Stimulated activated CD4-positive, alpha-beta T cell treated with anti-CD3 and anti-CD28 coated beads, TNF-alpha, amount 100 ng/mL, for 48 hours (primary cell): ENCODE measurements around the gene SLC22A23.
"Not testable (repeated sequence)": the region's sequence is repeated elsewhere in the genome, so short reads cannot be mapped to it uniquely, and the experiment has no call there.

Source experiments
- DNase-seq, 3 donors: peaks; one replicate each; pipeline ENCODE4 v3.0.0-alpha.2; 2020; ENCODE audit warnings: low read depth in 3 of 3

Gene SLC22A23

DNA sequence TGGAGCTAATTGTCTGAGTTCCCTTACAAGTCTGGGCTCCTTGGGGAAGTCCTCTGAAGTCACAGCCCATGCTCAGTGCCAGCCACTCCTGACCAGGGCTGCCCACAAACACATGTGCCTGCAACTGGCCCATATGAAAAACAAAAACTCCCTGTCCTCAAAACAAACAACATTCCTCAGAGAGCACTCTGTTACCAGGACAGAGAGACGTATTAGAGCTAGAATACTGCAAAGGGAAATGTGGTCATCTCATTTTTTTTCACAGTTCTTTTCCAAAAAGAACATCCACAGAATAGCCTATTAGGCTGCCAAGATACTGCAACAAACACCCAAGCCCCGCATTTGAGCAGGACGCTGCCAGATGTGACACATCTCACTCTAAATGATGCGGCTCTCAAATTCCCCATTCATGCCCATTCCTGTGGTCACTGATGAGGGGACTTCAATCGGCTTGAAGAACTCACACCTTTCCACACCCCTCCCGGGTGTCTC lies 71.1 kb downstream of the SLC22A23 start:
- no peak for DNase-seq

DNA sequence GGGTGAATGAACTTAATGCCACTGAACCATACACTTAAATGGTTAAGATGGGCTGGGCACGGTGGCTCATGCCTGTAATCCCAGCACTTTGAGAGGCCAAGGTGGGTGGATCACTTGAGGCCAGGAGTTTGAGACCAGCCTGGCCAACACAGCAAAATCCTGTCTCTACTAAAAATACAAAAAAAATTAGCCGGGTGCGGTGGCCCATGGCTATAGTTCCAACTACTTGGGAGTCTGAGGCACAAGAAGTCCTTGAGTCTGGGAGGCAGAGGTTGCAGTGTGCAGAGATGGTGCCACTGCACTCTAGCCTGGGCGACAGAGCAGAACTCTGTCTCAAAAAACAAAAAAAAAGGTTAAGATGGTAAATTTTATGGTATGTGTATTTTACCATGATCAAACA lies 71.7 kb downstream of the SLC22A23 start:
- not testable (repeated sequence) for DNase-seq

- no peak for DNase-seq
Observed at GRCh38 chr6:3384241-3385143, 72.4 kb downstream of the SLC22A23 start.

DNA sequence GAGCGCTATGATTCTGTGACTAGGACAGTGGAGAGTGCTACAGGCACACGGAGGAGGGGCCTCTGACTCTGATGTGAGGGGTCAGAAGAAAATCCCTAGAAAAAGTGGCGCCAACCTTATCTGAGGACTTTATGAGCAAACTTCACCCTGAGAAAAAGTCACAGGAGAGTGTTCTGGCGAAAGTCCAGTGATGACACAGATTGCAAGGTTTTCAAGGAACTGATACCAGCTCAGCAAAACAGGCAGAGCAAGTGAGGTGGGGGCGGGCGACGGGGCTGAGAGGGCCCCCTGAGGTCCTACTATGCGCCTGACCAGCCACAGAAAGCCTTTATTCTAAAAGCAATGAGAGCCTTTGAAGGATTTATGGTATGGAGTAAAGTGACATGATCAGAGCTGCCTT lies 73.3 kb downstream of the SLC22A23 start:
- no peak for DNase-seq

- DNase-seq: no peak
Observed at GRCh38 chr6:3382326-3383279, 74.2 kb downstream of the SLC22A23 start.

- no peak for DNase-seq
Observed at GRCh38 chr6:3381233-3381921, 75.5 kb downstream of the SLC22A23 start.

- DNase-seq: no peak
Observed at GRCh38 chr6:3380344-3381232, 76.3 kb downstream of the SLC22A23 start.

- no peak for DNase-seq
Observed at GRCh38 chr6:3379482-3380060, 77.3 kb downstream of the SLC22A23 start.

- DNase-seq: not testable (repeated sequence)
Observed at GRCh38 chr6:3378808-3379207, 78.0 kb downstream of the SLC22A23 start.

DNA sequence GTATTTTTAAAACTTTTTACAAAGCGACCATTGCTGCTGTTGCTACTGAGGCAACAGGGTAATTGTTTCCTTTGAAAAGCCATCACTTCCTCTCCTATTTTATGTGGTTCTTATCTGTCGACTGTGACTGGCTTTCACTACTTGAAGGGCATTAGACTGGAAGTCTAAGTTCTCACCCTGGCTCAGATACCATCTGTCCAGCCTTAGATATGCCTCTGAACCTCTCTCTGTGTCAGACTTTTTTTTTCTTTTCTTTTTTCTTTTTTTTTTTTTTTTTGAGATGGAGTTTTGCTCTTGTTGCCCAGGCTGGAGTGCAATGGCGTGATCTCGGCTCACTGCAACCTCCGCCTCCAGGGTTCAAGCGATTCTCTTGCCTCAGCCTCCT lies 78.5 kb downstream of the SLC22A23 start:
- not testable (repeated sequence) for DNase-seq

DNA sequence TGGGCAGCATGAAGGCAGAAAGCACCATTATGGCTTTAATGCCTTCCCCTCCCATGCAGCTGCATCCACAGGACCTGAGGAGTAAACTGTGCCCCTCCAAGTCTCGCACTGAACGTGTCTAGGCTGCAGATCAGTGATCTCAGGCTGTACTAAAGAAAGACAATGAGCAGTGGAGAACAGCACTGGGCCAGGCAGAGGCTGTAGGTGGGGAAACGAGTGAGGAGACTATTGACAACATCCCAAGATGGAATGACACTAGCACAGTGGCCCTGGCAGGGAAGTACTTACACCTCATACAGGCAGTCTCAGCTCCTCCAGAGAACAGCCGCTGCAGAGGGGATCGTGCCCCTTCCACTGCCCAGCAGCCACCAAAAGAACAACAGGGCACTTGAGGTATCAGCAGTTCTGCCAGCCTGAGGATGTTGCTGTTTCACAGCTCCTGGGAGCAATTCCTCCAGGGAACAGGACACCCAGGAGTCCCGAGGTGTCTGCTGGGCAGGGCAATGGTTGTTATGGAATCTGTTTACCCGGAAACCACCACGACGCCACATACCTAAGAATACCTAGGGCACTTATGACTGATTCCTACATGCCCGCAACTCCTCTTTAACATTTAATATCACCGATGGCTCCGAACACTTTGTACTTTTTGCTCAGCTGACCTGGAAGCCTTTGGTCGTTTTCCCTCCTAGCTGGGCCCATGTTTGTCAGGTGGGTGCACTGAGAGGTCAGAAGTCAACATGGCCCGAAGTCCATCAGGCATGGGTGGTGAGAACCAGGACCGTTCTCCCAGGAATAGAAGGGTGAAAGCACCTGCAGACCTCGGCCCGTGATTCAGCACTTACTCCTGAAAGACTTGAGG lies 79.1 kb downstream of the SLC22A23 start:
- DNase-seq: no peak

DNA sequence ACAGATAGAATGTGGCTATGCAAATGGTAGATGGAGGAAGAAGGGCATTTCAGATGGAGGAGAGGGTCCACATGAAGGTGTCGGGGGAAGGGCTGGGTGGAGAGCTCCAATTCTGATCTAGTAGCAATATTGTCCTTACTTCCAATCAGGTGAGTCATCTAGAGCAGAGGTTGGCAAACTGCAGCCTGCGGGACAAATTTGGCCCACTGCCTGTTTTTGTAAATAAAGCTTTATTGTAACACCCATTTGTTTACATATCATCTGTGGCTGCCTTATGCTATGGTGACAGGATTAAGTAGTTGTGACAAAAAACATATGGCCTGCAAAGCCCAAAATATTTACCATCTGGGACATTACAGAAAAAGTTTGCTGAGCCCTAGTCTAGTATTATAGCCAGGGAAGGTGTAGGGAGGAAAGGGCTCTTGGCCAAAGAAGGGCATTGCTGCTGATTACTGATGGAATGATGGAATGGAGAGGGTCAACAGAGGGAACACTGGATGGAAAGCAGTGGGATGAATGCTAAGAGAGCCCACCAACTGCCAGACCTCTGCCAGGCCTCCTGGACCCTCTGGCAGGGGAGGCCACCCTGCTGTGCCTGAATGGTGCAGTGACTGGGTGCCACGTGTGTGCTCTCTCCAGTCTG lies 79.8 kb downstream of the SLC22A23 start:
- no peak for DNase-seq

GRCh38 chr6:3376064-3376463 lies 80.8 kb downstream of the SLC22A23 start:
- DNase-seq: no peak

GRCh38 chr6:3373597-3374203 lies 83.2 kb downstream of the SLC22A23 start:
- DNase-seq: no peak

GRCh38 chr6:3372912-3373554 lies 83.8 kb downstream of the SLC22A23 start:
- no peak for DNase-seq

DNA sequence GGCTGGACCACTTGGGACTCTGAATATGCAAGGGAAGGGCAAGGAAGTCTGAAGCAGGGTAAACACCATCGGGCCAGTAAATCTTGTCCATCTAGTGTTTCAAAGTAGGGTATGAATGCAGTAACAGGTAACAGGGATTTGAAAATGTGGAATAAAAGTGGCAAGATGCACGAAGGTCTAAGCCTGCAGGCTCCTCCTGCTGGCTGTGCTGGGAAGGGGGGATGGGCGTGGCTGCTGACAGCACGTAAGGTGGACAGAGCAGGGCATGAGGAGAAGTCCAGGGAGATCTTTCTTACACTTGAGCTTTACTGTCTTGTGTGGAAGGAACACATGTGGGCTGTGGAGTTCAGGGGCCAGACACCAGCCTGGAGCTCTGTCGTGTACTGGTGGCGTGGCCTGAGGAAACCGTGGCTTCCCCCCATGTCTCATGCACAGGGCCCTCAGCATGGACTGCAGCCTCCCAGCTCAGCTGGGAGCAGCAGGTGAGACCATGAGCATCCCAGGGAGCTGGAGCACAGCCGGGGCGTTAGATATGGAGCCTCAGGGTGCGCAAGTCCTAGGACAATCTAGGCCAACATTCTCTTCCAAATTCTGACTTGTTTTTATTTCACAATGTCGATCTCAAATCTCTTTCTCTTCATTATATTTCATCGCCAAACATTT lies 84.5 kb downstream of the SLC22A23 start:
- no peak for DNase-seq

DNA sequence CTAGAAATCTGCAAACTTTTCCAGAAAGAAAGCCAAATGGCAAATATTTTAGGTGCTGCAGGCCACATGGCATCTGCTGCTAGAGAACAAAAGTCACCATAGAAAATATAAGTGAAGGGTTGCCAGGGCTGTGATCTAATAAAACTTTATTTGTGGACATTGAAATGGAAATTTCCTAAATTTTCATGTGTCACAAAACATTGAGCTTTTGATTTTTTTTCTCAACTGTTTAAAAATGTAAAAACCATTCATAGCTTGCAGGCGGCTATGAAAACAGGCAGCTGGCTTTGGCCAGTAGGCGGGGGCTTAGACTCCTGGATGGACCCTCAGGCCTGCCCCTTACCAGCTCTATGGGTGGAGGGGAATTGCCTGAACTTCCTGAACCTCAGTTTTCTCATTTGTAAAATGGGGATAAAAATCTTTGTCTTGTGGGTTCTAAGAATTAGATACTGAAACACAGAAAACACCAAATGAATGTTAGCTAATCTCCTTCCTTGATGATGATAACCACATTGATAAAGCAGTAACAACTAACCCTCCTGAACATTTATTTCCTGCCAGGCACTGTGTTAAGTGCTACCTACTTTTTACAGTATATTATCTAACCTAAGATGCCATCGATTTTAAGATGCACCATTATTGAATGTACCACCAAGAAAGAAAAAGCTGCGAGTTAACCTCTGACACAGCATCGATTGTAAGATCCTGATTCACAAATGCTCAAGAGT lies 85.5 kb downstream of the SLC22A23 start:
- DNase-seq: no peak
